Spleen (tissue), 7 donors: ENCODE measurements around the gene LMBR1L.

ENCODE experiments used
- CTCF ChIP-seq, 11 experiments: fragments of 200-600 bp in 7 of 11; fragments of 450-650 bp in 4 of 11; sonication (generic) in 4 of 11; IDR thresholded peaks in 8 of 11; conservative IDR thresholded peaks in 3 of 11; 1 replicate in 7 of 11; 2 replicates in 4 of 11; pipeline versions ENCODE4 v1.4.0 to v1.8.0; 2016 to 2021; ENCODE audit warnings: antibody characterized with exemption in 11 of 11, inconsistent platforms in 4 of 11, mild to moderate bottlenecking in 1 of 11
- POLR2AphosphoS5 ChIP-seq, 3 donors: sonication (generic); formaldehyde crosslinking; IDR thresholded peaks; one replicate each; pipeline ENCODE4 v1.5.1; 2017; ENCODE audit warnings: antibody characterized with exemption in 3 of 3
- donor health status: DM: no; HTN: no; CAD: no; lungs with moderate emphysema.
- donor health status: DM: no; HTN: no; CAD: no.
- donor health status: DM: no; HTN: no; CAD: no.

GRCh38 chr12:49104822-49105221, 5.8 kb downstream of the LMBR1L start:
- TF ChIP-seq CTCF (IDR thresholded peaks at IDR 0.05 in 8 of 11, conservative IDR thresholded peaks at IDR 0.05 in 3 of 11), result no peak
- peak in 1 of 3 donors; percentile 1 for TF ChIP-seq POLR2AphosphoS5 (IDR thresholded peaks at IDR 0.05)
